SU-DHL-6 (cell line): ENCODE measurements around the gene NPHP4.

Experiments used
- CTCF ChIP-seq: fragments of 200-600 bp; sonication (generic); IDR thresholded peaks from one replicate; pipeline ENCODE4 v1.5.1; 2017; ENCODE audit warnings: antibody characterized with exemption, mild to moderate bottlenecking, low read length, moderate library complexity; ENCODE audit not compliant: insufficient read depth, poor library complexity, severe bottlenecking
- EZH2phosphoT487 ChIP-seq: fragments of 200-600 bp; sonication (generic), shearing (Covaris generic); conservative IDR thresholded peaks from 2 replicates; pipeline ENCODE4 v1.6.1; 2018; ENCODE audit warnings: mild to moderate bottlenecking, antibody characterized with exemption, low read length, moderate library complexity, mixed read lengths

DNA sequence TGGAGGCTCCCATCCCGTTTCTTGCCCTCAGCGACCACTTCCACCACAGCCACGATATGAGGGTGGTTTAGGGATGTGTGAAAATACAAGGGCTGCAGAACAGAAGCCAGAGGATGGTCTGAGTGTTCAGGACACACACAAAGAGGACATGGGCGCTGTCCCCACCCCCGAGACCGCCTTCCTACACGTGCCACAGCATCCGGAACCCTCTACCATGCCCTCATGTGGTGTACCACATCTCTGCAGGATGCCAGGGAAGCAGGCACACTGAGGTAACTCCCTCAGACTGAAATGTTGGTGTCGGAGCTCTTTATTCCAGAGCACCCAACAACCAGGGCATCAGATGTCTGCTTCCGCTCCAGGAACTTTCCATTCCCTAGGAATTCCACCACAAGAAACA lies 23.1 kb downstream of the NPHP4 start:
- no peak for TF ChIP-seq CTCF
- no peak for TF ChIP-seq EZH2phosphoT487
